ENCODE data around the gene STARD5.
A peak's percentile ranks its signal among the peaks of the same experiment; 100 is the strongest.
"Not testable (repeated sequence)": the region's sequence is repeated elsewhere in the genome, so short reads cannot be mapped to it uniquely, and the experiment has no call there.

Gene STARD5

DNA sequence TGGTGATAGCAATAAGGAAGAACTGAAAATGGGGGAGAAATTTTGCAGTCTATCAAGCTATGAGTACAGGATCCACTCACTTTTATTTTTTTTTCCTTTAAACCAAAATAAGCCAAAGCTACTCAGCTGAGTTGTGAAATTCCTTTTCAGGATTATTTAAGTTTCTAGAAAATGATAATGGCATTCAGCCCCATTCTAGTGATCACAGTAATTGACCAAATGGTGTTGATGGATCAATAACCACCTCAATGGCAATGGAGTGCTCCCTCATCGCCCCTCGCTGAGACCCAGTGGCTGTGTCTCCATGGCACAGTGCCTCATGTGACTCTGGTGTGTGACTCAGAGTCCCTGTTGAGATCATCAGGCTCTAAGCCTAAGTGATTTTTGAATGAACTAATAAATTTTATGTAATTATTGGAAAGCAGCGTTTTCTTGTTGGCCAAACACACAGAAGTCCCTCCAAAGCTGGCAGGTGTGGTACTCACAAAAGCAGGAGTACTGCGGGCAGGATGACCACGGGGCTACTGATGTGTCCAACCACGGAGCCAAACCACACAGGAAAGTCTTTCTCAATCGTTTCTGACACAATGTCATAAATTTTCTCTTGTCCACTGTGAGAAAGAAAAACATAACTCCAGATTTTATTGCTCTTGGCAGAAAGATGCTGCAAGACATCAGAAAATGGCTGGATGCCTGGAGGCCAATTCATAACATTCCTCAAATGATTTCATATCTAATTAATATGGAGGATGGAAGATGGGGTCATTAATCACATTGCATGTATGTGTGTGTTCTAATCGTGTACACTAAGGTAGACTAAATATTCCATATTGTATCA, 14.4 kb upstream of the STARD5 start:
- no peaks in the 10 kb centered on the region for H4K20me1 ChIP-seq
- no peak overlapping the region for H3K27ac ChIP-seq
- H3K4me2 ChIP-seq: no peak overlapping the region
- no peaks in the 10 kb centered on the region for H3K9me3 ChIP-seq
- no peak overlapping the region for H3K9ac ChIP-seq
- H3K4me3 ChIP-seq: no peak overlapping the region
- TF ChIP-seq Cebpa-rat (IDR thresholded peaks at IDR 0.05): no peak
- H3K4me1 ChIP-seq: no peaks in the 10 kb centered on the region
- no peaks in the 10 kb centered on the region for H3K27me3 ChIP-seq
- H3K36me3 ChIP-seq: no peaks in the 10 kb centered on the region

DNA sequence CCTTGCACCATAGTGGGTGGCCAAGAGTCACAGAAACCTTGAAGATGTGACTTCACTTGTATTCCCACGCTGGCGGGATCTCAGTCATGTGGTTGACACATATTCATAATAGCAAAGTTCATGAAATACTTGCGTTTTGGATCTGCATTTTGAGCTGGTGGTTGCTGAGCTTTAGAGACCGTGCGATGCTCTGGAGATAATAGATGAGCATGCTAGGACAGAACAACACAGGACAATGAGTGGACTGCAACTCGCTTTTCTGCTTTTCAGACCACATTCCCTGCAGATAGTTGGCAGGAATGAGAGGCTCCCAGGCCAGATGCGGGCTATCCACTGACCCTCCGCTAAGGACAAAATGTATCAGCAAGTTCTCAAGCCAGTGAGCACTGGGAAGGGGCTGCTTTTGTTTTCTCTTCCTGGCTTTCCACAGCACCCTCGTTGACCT, 13.8 kb upstream of the STARD5 start:
- Histone ChIP-seq H4K20me1 (no peaks in the 10 kb centered on the region), H3K27ac (no peak overlapping the region), H3K9me3 (no peaks in the 10 kb centered on the region), H3K4me1 (no peaks in the 10 kb centered on the region), H3K4me2 (no peak overlapping the region), H3K36me3 (no peaks in the 10 kb centered on the region), H3K4me3 (no peak overlapping the region), H3K27me3 (no peaks in the 10 kb centered on the region), H3K9ac (no peak overlapping the region)
- TF ChIP-seq Cebpa-rat (IDR thresholded peaks at IDR 0.05): no peak

DNA sequence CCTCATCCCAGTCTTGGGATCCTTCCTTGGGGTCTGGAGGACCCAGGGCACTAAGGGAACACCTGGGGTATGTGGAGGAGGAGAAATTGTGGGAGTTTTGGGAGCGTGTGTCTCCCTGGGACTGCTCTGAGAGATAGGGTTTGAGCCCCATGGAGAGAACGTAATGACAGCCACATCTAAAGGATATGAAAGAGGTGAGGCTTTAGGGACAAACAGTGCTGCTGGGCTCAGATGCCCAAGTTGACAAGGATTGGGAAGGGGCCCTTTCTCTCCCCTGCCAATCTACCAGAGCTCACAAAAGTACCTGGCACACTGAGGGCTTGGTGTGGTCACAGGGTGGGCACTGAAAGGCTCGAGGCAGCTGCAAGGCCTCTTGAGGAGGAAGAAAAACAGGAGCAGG, 13.3 kb upstream of the STARD5 start:
- H3K9me3 ChIP-seq: no peaks in the 10 kb centered on the region
- H4K20me1 ChIP-seq: no peaks in the 10 kb centered on the region
- H3K4me1 ChIP-seq: no peaks in the 10 kb centered on the region
- no peak overlapping the region for H3K27ac ChIP-seq
- no peak for TF ChIP-seq Cebpa-rat (IDR thresholded peaks at IDR 0.05)
- no peaks in the 10 kb centered on the region for H3K27me3 ChIP-seq
- H3K4me2 ChIP-seq: no peak overlapping the region
- no peak overlapping the region for H3K4me3 ChIP-seq
- no peak overlapping the region for H3K9ac ChIP-seq
- H3K36me3 ChIP-seq: no peaks in the 10 kb centered on the region

DNA sequence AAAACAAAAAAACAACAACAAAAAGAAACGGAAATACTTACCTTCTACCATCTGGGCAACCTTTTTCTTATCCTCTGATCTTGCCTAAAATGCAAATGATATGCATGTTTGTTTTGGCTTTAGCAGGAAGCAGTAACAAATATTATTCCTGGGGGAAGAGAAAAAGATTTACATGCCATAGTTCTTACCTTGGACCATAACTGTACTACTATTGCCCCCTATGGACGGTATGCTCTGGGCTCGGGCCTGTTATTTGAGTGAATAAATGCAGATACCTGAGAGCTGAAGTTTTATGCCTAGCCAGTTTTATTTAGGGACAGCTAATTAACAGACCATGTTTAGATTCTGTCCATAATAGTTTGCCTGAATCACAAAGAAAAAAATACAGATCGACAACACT, 12.6 kb upstream of the STARD5 start:
- no peaks in the 10 kb centered on the region for H3K27me3 ChIP-seq
- H3K9me3 ChIP-seq: no peaks in the 10 kb centered on the region
- no peaks in the 10 kb centered on the region for H4K20me1 ChIP-seq
- peaks cover 4% of the 10 kb centered on the region for H3K4me1 ChIP-seq
- no peak overlapping the region for H3K9ac ChIP-seq
- TF ChIP-seq Cebpa-rat (IDR thresholded peaks at IDR 0.05): no peak
- no peak overlapping the region for H3K4me3 ChIP-seq
- H3K27ac ChIP-seq: no peak overlapping the region
- H3K4me2 ChIP-seq: no peak overlapping the region
- H3K36me3 ChIP-seq: no peaks in the 10 kb centered on the region

DNA sequence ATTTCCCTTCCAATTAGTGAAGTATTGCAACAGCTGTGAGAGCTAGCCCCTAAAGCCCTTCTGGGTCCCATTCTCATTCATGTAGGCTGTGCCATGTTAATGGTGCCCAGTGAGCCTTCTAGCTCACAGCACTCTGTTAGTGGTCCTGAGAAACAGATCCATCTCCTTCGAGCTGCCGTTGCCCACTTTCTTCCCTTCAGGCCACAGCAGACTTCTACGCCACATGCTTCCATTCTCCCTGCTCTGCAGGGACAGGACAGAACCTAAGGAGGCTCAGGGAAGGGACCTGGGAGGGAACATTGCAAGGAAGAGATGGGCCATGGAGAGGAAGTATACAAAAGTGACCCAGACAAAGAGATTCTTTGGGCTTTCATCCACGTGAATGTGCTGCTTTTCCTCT, 11.7 kb upstream of the STARD5 start:
- Histone ChIP-seq H4K20me1 (no peaks in the 10 kb centered on the region), H3K9ac (no peak overlapping the region), H3K9me3 (no peaks in the 10 kb centered on the region), H3K27ac (no peak overlapping the region), H3K36me3 (no peaks in the 10 kb centered on the region), H3K27me3 (no peaks in the 10 kb centered on the region), H3K4me2 (no peak overlapping the region), H3K4me1 (peaks cover 13% of the 10 kb centered on the region), H3K4me3 (no peak overlapping the region)
- no peak for TF ChIP-seq Cebpa-rat (IDR thresholded peaks at IDR 0.05)

DNA sequence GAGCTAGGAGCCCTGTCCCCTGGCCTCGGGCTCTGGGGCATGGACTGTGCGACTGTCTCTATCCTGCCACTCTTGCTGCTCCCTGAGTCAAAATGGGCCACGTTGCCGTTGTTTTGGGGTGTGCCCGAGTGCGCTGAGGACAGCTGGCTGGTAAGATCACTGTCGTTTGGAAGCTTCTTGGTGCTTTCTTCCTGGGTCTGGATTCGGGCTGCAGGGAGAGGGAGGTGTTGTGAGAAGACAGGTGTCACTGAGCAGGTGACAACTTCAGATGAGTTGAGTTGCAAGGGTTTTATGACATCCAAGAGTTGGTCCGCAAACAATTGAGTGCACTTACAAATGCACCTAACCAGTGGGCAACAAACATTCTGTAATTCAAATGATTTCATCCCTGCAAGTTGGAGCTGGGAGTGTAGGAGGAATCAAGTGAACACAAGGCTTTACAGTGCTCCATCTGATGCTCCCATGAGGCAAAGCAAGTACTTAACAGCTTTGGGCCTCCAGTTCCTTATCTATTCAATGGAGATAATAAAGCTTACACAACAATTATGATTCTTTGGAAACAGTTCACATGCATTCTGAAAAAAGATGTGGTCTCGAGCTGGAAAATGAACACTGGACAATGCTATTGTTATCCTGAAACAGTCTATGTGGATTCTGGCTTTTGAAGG, 11.0 kb upstream of the STARD5 start:
- H3K9ac ChIP-seq: no peak overlapping the region
- H3K27ac ChIP-seq: no peak overlapping the region
- H3K4me2 ChIP-seq: no peak overlapping the region
- H3K4me1 ChIP-seq: peaks cover 17% of the 10 kb centered on the region
- H3K36me3 ChIP-seq: no peaks in the 10 kb centered on the region
- no peaks in the 10 kb centered on the region for H3K27me3 ChIP-seq
- H3K9me3 ChIP-seq: no peaks in the 10 kb centered on the region
- TF ChIP-seq Cebpa-rat (IDR thresholded peaks at IDR 0.05): no peak
- no peaks in the 10 kb centered on the region for H4K20me1 ChIP-seq
- H3K4me3 ChIP-seq: no peak overlapping the region

DNA sequence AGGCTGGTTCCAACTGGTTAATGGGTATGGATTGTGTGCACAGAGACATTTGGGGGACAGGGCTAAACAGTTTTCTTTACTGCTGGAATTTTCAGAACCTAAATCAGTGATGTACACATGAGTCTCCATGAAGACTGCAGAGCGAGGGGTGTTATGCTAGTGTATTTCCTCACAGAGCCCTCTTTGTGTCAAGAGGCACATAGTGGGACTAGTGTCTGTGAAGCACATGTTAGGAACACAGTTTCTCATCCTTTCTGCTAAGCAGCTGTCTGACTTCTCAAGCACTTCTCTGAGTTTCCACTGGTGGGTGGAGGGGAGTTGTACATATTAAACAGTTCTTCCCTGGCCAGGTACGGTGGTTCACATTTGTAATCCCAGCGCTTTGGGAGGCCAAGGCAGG, 9.4 kb upstream of the STARD5 start:
- Histone ChIP-seq H3K4me2 (no peak overlapping the region), H3K9ac (no peak overlapping the region), H3K27ac (no peak overlapping the region), H3K9me3 (no peaks in the 10 kb centered on the region), H3K4me3 (no peak overlapping the region), H3K4me1 (peaks cover 17% of the 10 kb centered on the region), H4K20me1 (no peaks in the 10 kb centered on the region), H3K36me3 (no peaks in the 10 kb centered on the region), H3K27me3 (no peaks in the 10 kb centered on the region)
- TF ChIP-seq Cebpa-rat (IDR thresholded peaks at IDR 0.05): no peak

DNA sequence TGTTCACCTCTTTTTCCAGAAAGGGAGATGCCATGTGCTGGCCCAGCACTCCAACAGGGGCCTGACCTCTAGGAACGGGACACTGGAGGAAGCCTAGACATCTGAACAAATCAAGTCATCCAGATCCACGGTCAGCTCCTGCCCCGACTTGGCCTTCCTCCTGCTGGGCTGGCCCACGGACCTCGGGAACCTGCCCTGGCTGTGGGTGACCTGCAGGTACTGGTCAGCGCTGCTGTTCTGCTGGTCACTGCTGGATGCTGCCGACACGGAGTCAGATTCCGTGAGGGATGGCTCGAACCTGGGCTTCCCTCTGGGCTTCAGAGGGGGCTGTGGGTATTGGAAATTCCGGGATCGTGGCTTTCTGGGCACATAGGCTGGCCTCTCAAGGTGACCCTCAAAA, 8.4 kb upstream of the STARD5 start:
- Histone ChIP-seq H3K4me1 (peaks cover 17% of the 10 kb centered on the region), H3K9ac (no peak overlapping the region), H3K4me3 (no peak overlapping the region), H3K36me3 (no peaks in the 10 kb centered on the region), H4K20me1 (no peaks in the 10 kb centered on the region), H3K27me3 (no peaks in the 10 kb centered on the region), H3K9me3 (no peaks in the 10 kb centered on the region), H3K4me2 (no peak overlapping the region), H3K27ac (no peak overlapping the region)
- no peak for TF ChIP-seq Cebpa-rat (IDR thresholded peaks at IDR 0.05)

DNA sequence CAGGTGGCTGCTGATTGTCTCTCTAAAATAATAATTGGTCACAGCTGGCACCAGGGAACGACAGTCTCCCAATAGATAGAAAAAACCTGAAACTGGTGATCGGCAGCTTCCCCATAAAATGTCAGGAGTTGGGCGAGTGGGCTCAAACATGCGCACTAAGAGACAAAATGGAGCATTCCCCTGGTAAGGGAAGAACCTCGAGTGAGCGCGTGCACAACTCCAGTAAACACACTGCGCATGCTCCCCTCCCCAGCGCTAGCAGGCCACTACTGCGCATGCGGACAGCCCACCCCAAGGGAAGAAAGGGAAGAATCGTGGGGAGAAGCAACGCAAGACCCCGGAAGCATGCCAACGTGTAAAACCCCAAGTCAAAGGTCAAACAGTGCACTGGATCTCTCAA, 7.7 kb upstream of the STARD5 start:
- Histone ChIP-seq H3K4me2 (peak overlapping the region; percentile 59), H3K9me3 (no peaks in the 10 kb centered on the region), H3K27me3 (no peaks in the 10 kb centered on the region), H3K4me1 (peaks cover 17% of the 10 kb centered on the region), H3K27ac (no peak overlapping the region), H3K9ac (no peak overlapping the region), H3K36me3 (no peaks in the 10 kb centered on the region), H3K4me3 (no peak overlapping the region), H4K20me1 (no peaks in the 10 kb centered on the region)
- no peak for TF ChIP-seq Cebpa-rat (IDR thresholded peaks at IDR 0.05)

DNA sequence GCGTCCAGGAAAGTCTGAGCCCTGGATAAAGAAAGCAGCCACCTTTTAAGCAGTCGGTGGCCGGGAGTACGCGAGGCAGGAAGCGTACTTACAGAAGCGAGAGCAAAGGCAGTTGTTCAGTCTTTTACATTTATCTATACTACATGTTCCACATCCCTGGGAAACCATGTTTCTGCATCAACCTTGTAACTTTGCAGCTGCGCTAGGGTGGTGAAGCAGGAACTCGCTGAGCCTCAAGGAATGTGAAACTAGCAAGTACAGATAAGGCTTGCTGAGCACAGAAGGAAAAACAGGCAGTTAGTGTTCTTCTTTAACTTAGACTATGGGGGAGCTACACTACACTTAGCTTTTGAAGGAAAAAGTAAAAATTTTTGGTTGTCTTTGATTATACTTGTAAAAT, 7.2 kb upstream of the STARD5 start:
- not testable (repeated sequence) for H3K36me3 ChIP-seq, H3K9ac ChIP-seq
- H3K4me2 ChIP-seq: peak overlapping the region; percentile 59

More for the DNA sequence above, 7.2 kb upstream of the STARD5 start:
- H3K4me1 ChIP-seq: peaks cover 17% of the 10 kb centered on the region
- H3K4me3 ChIP-seq, H3K27ac ChIP-seq, H3K9me3 ChIP-seq, H3K27me3 ChIP-seq, H4K20me1 ChIP-seq: not testable (repeated sequence)

All from BLaER1 (cell line).